GM03348 (cell line): Measurements from ENCODE around the gene TRIM28.
"Not testable (repeated sequence)": the region's sequence is repeated elsewhere in the genome, so short reads cannot be mapped to it uniquely, and the experiment has no call there.

Source experiments
- DNase-seq: peaks from one replicate; pipeline ENCODE4 v3.0.0; 2012; ENCODE audit warnings: low spot score

Gene TRIM28

GRCh38 chr19:58519087-58519354 is 24.8 kb upstream of the TRIM28 start:
- peak; percentile 86 for DNase-seq

- peak; percentile 92 for DNase-seq
Observed at GRCh38 chr19:58519355-58520256, 24.3 kb upstream of the TRIM28 start, which contains the start of gene ZBTB45. Gene ZBTB45, minus strand, starts transcription at chr19:58519810. Its CDS starts 2,137 bp downstream, at chr19:58517673.

GRCh38 chr19:58520257-58520599 is 23.6 kb upstream of the TRIM28 start:
- DNase-seq = no peak

GRCh38 chr19:58521651-58522050 is 22.2 kb upstream of the TRIM28 start:
- DNase-seq = no peak

GRCh38 chr19:58522709-58523108 is 21.2 kb upstream of the TRIM28 start:
- DNase-seq = no peak

- DNase-seq = no peak
Observed at GRCh38 chr19:58529405-58529804, 14.5 kb upstream of the TRIM28 start.

- DNase-seq = no peak
Observed at GRCh38 chr19:58531034-58531840, 12.6 kb upstream of the TRIM28 start.

- DNase-seq = no peak
Observed at GRCh38 chr19:58535857-58536256, 8.0 kb upstream of the TRIM28 start.

- DNase-seq = no peak
Observed at GRCh38 chr19:58536852-58537798, 6.7 kb upstream of the TRIM28 start.

- no peak for DNase-seq
Observed at GRCh38 chr19:58538257-58539168, 5.4 kb upstream of the TRIM28 start.

- DNase-seq = not testable (repeated sequence)
Observed at GRCh38 chr19:58539169-58539559, 4.7 kb upstream of the TRIM28 start.

GRCh38 chr19:58542641-58543372 is 1.1 kb upstream of the TRIM28 start:
- not testable (repeated sequence) for DNase-seq

GRCh38 chr19:58544591-58545285 is 874 bp downstream of the TRIM28 start:
- peak; percentile 94 for DNase-seq

GRCh38 chr19:58545286-58546018 is 1.6 kb downstream of the TRIM28 start:
- DNase-seq = no peak

GRCh38 chr19:58546019-58546530 is 2.2 kb downstream of the TRIM28 start:
- no peak for DNase-seq

GRCh38 chr19:58547323-58548312 is 3.8 kb downstream of the TRIM28 start:
- no peak for DNase-seq

GRCh38 chr19:58548859-58549663 is 5.2 kb downstream of the TRIM28 start:
- no peak for DNase-seq
